Measurements from ENCODE around the gene APEH. TPM values are rescaled to one million over a fixed set of nuclear protein-coding genes. Genes with fewer than 3 reads are reported as not detected.

The APEH gene
- total and polyA plus RNA-seq, 2 of the 4 experiments (the other 2 are of a cell fraction) = 89.2 to 142 TPM

- H4K20me1 ChIP-seq (ENCODE audit: insufficient read depth, low read length) = no peaks in the 10 kb centered on the region; the same call in 1 of the 2 replicates
- ChIA-PET CTCF (no interaction called here), POLR2A (ENCODE audit: unreplicated experiment) (no interaction called here)
- 50% methylated on average over 1 of the region's 1 CpG; no CpG with 5 or more reads in 1 of the 2 experiments for WGBS, 2 experiments (ENCODE audit: extremely low coverage in 2 of 2, insufficient read length in 1 of 2)
- no peak overlapping the region for H2BK120ac ChIP-seq (ENCODE audit: low read depth, low read length)
- no peak for ATAC-seq (ENCODE audit: low read depth)
- H4K91ac ChIP-seq (ENCODE audit: insufficient read depth, low read depth, low read length) = no peak overlapping the region
- no peak overlapping the region for H2AFZ ChIP-seq (replicated peaks; ENCODE audit: low read length, poor library complexity)
- no peaks in the 10 kb centered on the region for H3K36me3 ChIP-seq (ENCODE audit: control insufficient read depth, insufficient read depth, low read length)
- H3K9ac ChIP-seq (ENCODE audit: low read depth, low read length) = no peak overlapping the region
- no peak overlapping the region for H3K4me2 ChIP-seq (ENCODE audit: low read depth, low read length)
- no peak overlapping the region for H2BK20ac ChIP-seq (ENCODE audit: low read depth, low read length)
- H3K4me3 ChIP-seq (ENCODE audit: insufficient read depth, low read depth, low read length) = no peak overlapping the region
- no peak overlapping the region for H3K27ac ChIP-seq (ENCODE audit: insufficient read depth, low read length)
- H3K4ac ChIP-seq (ENCODE audit: low read depth, low read length) = no peak overlapping the region
- H2BK5ac ChIP-seq (ENCODE audit: low read depth, low read length, poor library complexity, severe bottlenecking) = no peak overlapping the region
- dilution Hi-C loops (cut with HindIII; ENCODE audit: low sequenced_read_pairs, unreplicated experiment) (no loop called here), in situ Hi-C loops (cut with MboI; ENCODE audit: low sequenced_read_pairs) (no loop called here), intact Hi-C loops (cut with micrococcal nuclease) (no loop called here)
- no peak overlapping the region for H3K56ac ChIP-seq (ENCODE audit: extremely low read depth, insufficient read depth, low read length)
- H3K23ac ChIP-seq (ENCODE audit: low read depth, low read length) = no peak overlapping the region
- no peaks in the 10 kb centered on the region for H3K9me1 ChIP-seq (ENCODE audit: insufficient read depth, low read length)
- no peak overlapping the region for H2AK5ac ChIP-seq (ENCODE audit: low read depth, low read length)
- TF ChIP-seq CHD1 (IDR thresholded peaks at IDR 0.05; ENCODE audit: low read depth, low read length) (no peak), BHLHE40 (IDR thresholded peaks at IDR 0.05; ENCODE audit: low read depth, low read length) (no peak), POLR2A (IDR thresholded peaks at IDR 0.05; ENCODE audit: low read depth, low read length) (no peak), RAD21 (IDR thresholded peaks at IDR 0.05; ENCODE audit: low read length) (no peak), ELK1 (IDR thresholded peaks at IDR 0.05; ENCODE audit: borderline replicate concordance, low read depth, low read length) (no peak), USF2 (IDR thresholded peaks at IDR 0.05; ENCODE audit: low read depth, low read length) (no peak), MAZ (IDR thresholded peaks at IDR 0.05; ENCODE audit: borderline replicate concordance, low read depth, low read length) (no peak), SMC3 (IDR thresholded peaks at IDR 0.05; ENCODE audit: low read depth, low read length) (no peak), CEBPB (IDR thresholded peaks at IDR 0.05; ENCODE audit: low read depth, low read length) (no peak), CTCF (conservative IDR thresholded peaks at IDR 0.05; ENCODE audit: low read depth, low read length) (no peak), FOS (IDR thresholded peaks at IDR 0.05; ENCODE audit: low read depth, low read length) (no peak), RFX5 (IDR thresholded peaks at IDR 0.05; ENCODE audit: low read depth, low read length) (no peak), MXI1 (IDR thresholded peaks at IDR 0.05; ENCODE audit: borderline replicate concordance, low read depth, low read length) (no peak), RCOR1 (IDR thresholded peaks at IDR 0.05; ENCODE audit: insufficient replicate concordance, low read length) (no peak), MAFK (IDR thresholded peaks at IDR 0.05; ENCODE audit: low read depth, low read length) (no peak), NFE2L2 (IDR thresholded peaks at IDR 0.05; ENCODE audit: low read depth, low read length) (no peak)
- no peak overlapping the region for H2AK9ac ChIP-seq (replicated peaks; ENCODE audit: low read depth, low read length, poor library complexity)
- H3K14ac ChIP-seq (replicated peaks; ENCODE audit: low read depth, low read length) = no peak overlapping the region
- H2BK15ac ChIP-seq (ENCODE audit: low read depth, low read length) = no peak overlapping the region
- H4K8ac ChIP-seq (ENCODE audit: low read depth in 2 of 2, low read length in 2 of 2) = no peak overlapping the region
- peaks cover 2% of the 10 kb centered on the region; the same call in 1 of the 2 replicates for H3K4me1 ChIP-seq (ENCODE audit: control insufficient read depth, insufficient read depth, low read length)
- H3K9me3 ChIP-seq (ENCODE audit: control insufficient read depth, insufficient read depth, low read length) = no peaks in the 10 kb centered on the region
- no peaks in the 10 kb centered on the region for H3K79me1 ChIP-seq (ENCODE audit: low read depth in 1 of 2, low read length in 2 of 2)
- no peak overlapping the region for H4K5ac ChIP-seq (ENCODE audit: low read depth, low read length)
- no TSS peak for BruUV-seq (replicated peaks)
- DNase-seq = no peak
- H3K18ac ChIP-seq (ENCODE audit: low read depth, low read length) = no peak overlapping the region
- peaks cover 15% of the 10 kb centered on the region for H3K27me3 ChIP-seq (ENCODE audit: control insufficient read depth, insufficient read depth, low read length)
Observed at GRCh38 chr3:49663831-49664230, 10.3 kb upstream of the APEH start.
